ENCODE data around the gene SIGLECL1. TPM values are rescaled to one million over a fixed set of nuclear protein-coding genes. Genes with fewer than 3 reads are reported as not detected.

Gene SIGLECL1
- total and polyA plus RNA-seq, 4 donors, result 0.03 TPM; not detected in 3

DNA sequence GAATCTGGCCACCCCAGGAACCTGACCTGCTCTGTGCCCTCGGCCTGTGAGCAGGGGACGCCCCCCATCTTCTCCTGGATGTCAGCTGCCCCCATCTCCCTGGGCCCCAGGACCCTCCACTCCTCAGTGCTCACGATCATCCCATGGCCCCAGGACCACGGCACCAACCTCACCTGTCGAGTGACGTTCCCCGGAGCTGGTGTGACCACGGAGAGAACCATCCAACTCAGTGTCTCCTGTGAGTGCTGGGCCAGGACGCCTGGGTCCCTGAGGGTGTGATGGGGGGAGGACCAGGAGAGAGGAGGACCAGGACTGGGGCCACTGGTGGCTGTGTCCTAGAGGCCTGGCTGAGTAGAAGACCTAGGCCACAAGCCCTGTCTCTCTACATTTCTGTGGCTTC lies 39.0 kb upstream of the SIGLECL1 start:
- Histone ChIP-seq H3K36me3 (ENCODE audit: control insufficient read depth in 4 of 4, insufficient read depth in 4 of 4, low read length in 4 of 4) (no peaks in the 10 kb centered on the region), H3K9me3 (ENCODE audit: control insufficient read depth in 4 of 4, insufficient read depth in 3 of 4, low read length in 3 of 4) (peaks cover 0 to 5% (median 0%) of the 10 kb centered on the region in 4 donors), H3K9ac (ENCODE audit: insufficient read depth in 1 of 2, low read length in 2 of 2) (no peak overlapping the region), H3K4me1 (ENCODE audit: control insufficient read depth in 5 of 5, insufficient read depth in 5 of 5, low read length in 5 of 5) (no peaks in the 10 kb centered on the region), H3K27me3 (ENCODE audit: control insufficient read depth in 3 of 3, insufficient read depth in 3 of 3, low read length in 2 of 3) (peaks cover 0 to 5% (median 0%) of the 10 kb centered on the region in 3 donors), H3K4me3 (no peak overlapping the region), H3K27ac (ENCODE audit: low read depth in 1 of 2, low read length in 1 of 2) (no peak overlapping the region)
- TF ChIP-seq, protein P1, sequence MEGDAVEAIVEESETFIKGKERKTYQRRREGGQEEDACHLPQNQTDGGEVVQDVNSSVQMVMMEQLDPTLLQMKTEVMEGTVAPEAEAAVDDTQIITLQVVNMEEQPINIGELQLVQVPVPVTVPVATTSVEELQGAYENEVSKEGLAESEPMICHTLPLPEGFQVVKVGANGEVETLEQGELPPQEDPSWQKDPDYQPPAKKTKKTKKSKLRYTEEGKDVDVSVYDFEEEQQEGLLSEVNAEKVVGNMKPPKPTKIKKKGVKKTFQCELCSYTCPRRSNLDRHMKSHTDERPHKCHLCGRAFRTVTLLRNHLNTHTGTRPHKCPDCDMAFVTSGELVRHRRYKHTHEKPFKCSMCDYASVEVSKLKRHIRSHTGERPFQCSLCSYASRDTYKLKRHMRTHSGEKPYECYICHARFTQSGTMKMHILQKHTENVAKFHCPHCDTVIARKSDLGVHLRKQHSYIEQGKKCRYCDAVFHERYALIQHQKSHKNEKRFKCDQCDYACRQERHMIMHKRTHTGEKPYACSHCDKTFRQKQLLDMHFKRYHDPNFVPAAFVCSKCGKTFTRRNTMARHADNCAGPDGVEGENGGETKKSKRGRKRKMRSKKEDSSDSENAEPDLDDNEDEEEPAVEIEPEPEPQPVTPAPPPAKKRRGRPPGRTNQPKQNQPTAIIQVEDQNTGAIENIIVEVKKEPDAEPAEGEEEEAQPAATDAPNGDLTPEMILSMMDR (IDR thresholded peaks at IDR 0.05; ENCODE audit: control extremely low read depth, extremely low read depth), result no peak
- 88 to 91% methylated on average over 9 of the region's 9 CpGs for WGBS, 2 donors
- DNase-seq (no peak), ATAC-seq (ENCODE audit: insufficient read depth, low FRiP score) (no peak)

DNA sequence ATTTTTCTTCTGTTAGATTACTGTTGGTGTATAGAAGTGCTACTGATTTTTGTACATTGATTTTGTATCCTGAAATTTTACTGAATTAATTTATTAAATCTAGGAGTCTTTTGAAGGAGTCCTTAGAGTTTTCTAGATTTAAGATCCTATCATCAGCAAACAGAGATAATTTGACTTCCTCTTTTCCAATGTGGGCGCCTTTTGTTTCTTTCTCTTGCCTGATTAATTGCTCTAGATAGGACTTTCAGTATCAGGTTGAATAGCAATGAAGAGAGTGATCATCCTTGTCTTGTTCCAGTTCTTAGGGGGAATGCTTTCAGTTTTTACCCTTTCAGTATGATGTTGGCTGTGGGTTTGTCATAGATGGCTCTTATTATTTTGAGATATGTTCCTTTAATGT lies 31.6 kb upstream of the SIGLECL1 start:
- 13 to 44% methylated on average over 1 of the region's 1 CpG for WGBS, 2 donors
- ATAC-seq (ENCODE audit: insufficient read depth, low FRiP score), result no peak

DNA sequence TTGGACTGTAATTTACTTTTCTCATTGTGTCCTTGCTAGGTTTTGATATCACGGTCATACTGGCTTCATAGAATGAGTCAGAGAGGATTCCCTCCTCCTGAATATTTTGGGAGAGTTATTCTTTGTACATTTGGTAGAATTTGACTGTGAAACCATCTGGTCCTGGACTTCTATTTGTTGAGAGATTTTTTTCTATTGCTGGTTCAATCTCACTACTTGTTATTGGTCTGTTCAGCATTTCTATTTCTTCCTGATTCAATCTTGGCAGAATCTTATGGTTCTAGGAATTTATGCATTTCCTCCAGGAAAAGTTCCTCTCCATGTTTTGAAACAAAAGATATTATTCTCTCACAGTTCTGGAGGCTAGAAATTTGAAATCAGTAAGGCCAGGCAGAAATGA lies 30.9 kb upstream of the SIGLECL1 start:
- TF ChIP-seq, protein P1 (IDR thresholded peaks at IDR 0.05; ENCODE audit: control extremely low read depth, extremely low read depth), result no peak
- ATAC-seq (ENCODE audit: insufficient read depth, low FRiP score) (no peak), DNase-seq (no peak)
- Histone ChIP-seq H3K4me3 (no peak overlapping the region), H3K27ac (ENCODE audit: low read depth in 1 of 2, low read length in 1 of 2) (no peak overlapping the region), H3K27me3 (ENCODE audit: control insufficient read depth in 3 of 3, insufficient read depth in 3 of 3, low read length in 2 of 3) (peaks cover 0 to 4% (median 0%) of the 10 kb centered on the region in 3 donors), H3K9ac (ENCODE audit: insufficient read depth in 1 of 2, low read length in 2 of 2) (no peak overlapping the region), H3K4me1 (ENCODE audit: control insufficient read depth in 5 of 5, insufficient read depth in 5 of 5, low read length in 5 of 5) (no peaks in the 10 kb centered on the region), H3K36me3 (ENCODE audit: control insufficient read depth in 4 of 4, insufficient read depth in 4 of 4, low read length in 4 of 4) (no peaks in the 10 kb centered on the region), H3K9me3 (ENCODE audit: control insufficient read depth in 4 of 4, insufficient read depth in 3 of 4, low read length in 3 of 4) (peaks cover 0 to 8% (median 3%) of the 10 kb centered on the region in 4 donors)
- 73 to 88% methylated on average over 1 of the region's 1 CpG for WGBS, 2 donors

More for the DNA sequence above, 31.6 kb upstream of the SIGLECL1 start:
- Histone ChIP-seq H3K9me3 (ENCODE audit: control insufficient read depth in 4 of 4, insufficient read depth in 3 of 4, low read length in 3 of 4) (peaks cover 0 to 8% (median 4%) of the 10 kb centered on the region in 4 donors), H3K36me3 (ENCODE audit: control insufficient read depth in 4 of 4, insufficient read depth in 4 of 4, low read length in 4 of 4) (no peaks in the 10 kb centered on the region), H3K27ac (ENCODE audit: low read depth in 1 of 2, low read length in 1 of 2) (no peak overlapping the region), H3K27me3 (ENCODE audit: control insufficient read depth in 3 of 3, insufficient read depth in 3 of 3, low read length in 2 of 3) (peaks cover 0 to 4% (median 0%) of the 10 kb centered on the region in 3 donors), H3K4me3 (no peak overlapping the region), H3K9ac (ENCODE audit: insufficient read depth in 1 of 2, low read length in 2 of 2) (no peak overlapping the region), H3K4me1 (ENCODE audit: control insufficient read depth in 5 of 5, insufficient read depth in 5 of 5, low read length in 5 of 5) (no peaks in the 10 kb centered on the region)
- DNase-seq, result no peak
- TF ChIP-seq, protein P1 (IDR thresholded peaks at IDR 0.05; ENCODE audit: control extremely low read depth, extremely low read depth), result no peak

DNA sequence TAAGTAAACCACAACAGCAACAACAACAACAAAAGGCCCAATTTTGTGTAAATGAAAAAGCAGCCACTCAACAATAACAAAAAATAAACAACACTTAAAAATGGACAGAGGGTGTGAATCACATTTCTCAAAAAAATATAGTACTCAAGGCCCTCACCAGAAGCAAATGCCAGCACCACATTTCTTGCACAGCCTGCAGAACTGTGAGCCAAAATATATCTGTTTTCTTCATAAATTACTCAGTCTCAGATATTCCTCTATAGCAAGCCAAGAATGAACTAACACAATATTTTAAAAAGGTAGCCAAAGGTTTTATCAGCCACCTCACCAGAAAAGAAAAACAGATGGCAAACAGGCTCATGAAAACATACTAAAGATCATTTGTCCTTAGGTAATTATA lies 29.9 kb upstream of the SIGLECL1 start:
- H3K27me3 ChIP-seq (ENCODE audit: control insufficient read depth in 3 of 3, insufficient read depth in 3 of 3, low read length in 2 of 3), result peaks cover 0 to 4% (median 0%) of the 10 kb centered on the region in 3 donors
- ATAC-seq (ENCODE audit: insufficient read depth, low FRiP score) (no peak), DNase-seq (no peak)
- peaks cover 0 to 8% (median 1%) of the 10 kb centered on the region in 4 donors for H3K9me3 ChIP-seq (ENCODE audit: control insufficient read depth in 4 of 4, insufficient read depth in 3 of 4, low read length in 3 of 4)
- no peak overlapping the region for H3K4me3 ChIP-seq
- TF ChIP-seq, protein P1 (IDR thresholded peaks at IDR 0.05; ENCODE audit: control extremely low read depth, extremely low read depth), result no peak
- H3K4me1 ChIP-seq (ENCODE audit: control insufficient read depth in 5 of 5, insufficient read depth in 5 of 5, low read length in 5 of 5), result no peaks in the 10 kb centered on the region
- no peak overlapping the region for H3K27ac ChIP-seq (ENCODE audit: low read depth in 1 of 2, low read length in 1 of 2)
- H3K9ac ChIP-seq (ENCODE audit: insufficient read depth in 1 of 2, low read length in 2 of 2), result no peak overlapping the region
- no peaks in the 10 kb centered on the region for H3K36me3 ChIP-seq (ENCODE audit: control insufficient read depth in 4 of 4, insufficient read depth in 4 of 4, low read length in 4 of 4)

All from lung (tissue), 12 donors.